Rectal smooth muscle tissue (tissue), 1 donor: Measurements from ENCODE around the gene RBP3.

Experiments
- H3K27ac ChIP-seq: one replicate; pipeline ENCODE4 v1.7.0; 2013; ENCODE audit warnings: low read depth, low read length, inconsistent platforms
- H3K27me3 ChIP-seq: one replicate; pipeline ENCODE4 v1.7.0; 2013; ENCODE audit warnings: low read length; ENCODE audit not compliant: control insufficient read depth, insufficient read depth
- H3K36me3 ChIP-seq: one replicate; pipeline ENCODE4 v1.7.0; 2013; ENCODE audit warnings: low read length; ENCODE audit not compliant: control insufficient read depth, insufficient read depth
- H3K4me1 ChIP-seq: one replicate; pipeline ENCODE4 v1.7.0; 2013; ENCODE audit warnings: low read length; ENCODE audit not compliant: control insufficient read depth, insufficient read depth
- H3K4me3 ChIP-seq: one replicate; pipeline ENCODE4 v1.7.0; 2013; ENCODE audit warnings: low read length
- H3K9ac ChIP-seq: one replicate; pipeline ENCODE4 v1.7.0; 2013; ENCODE audit warnings: low read length

The RBP3 gene

DNA sequence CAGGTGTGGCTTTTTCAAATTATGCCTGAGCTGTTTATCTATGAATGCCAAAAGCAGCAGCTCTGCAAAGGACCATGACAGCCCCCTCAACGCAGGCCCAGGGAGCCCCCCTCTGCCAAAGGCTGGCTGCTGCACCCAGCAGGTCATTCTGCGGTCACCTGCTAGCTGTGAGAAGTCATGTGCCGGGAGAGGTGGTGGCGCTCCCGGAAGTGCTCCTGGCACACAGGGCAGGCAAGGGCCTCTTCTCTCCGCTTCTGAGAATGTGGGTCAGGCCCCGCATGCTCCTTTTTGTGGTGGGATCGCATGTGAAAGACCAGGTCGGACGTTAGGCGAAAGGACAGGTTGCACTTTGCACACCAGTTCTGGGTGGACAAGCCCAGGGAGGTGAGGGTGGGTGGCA lies 19.5 kb downstream of the RBP3 start:
- H3K9ac ChIP-seq: no peak overlapping the region
- H3K4me3 ChIP-seq: no peak overlapping the region
- no peaks in the 10 kb centered on the region for H3K36me3 ChIP-seq
- no peaks in the 10 kb centered on the region for H3K27me3 ChIP-seq
- no peaks in the 10 kb centered on the region for H3K4me1 ChIP-seq
- H3K27ac ChIP-seq: no peak overlapping the region

DNA sequence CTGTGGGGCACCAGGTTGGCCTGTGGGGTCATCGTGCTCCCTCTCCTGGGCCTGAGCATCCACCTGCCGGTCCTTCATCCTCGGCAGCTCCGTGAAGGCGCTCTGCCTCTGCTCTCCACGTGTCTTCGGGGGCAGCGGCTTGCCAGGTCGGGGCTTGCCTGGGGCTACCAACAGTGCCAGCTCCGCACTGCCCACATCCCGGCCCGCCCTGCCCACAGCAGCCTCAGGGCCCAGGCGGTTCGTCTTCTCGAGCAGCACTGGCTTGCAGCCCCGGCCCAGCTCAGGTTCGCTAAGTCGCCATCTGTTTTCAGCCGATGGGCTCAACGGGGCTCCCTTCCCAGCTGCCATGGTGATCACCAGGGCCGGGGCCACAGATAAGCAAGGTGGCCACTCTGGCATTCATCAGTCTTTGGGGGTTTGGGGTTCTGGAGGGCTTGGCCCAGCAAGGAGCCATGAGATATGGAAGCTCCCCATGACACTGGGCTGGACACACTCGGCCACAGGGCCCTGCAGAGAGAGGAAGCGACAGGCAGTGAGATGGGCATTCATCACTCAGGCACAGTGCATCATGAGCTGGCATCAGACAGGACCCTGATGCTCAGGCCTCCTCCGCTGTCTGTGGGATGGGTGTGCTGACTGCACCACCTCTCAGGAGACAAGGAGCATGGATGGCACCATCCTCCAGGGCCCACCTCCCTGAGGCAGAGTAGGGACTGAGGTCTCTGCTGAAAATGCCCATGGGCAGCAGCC lies 20.4 kb downstream of the RBP3 start:
- H3K4me3 ChIP-seq: no peak overlapping the region
- no peaks in the 10 kb centered on the region for H3K27me3 ChIP-seq
- H3K9ac ChIP-seq: no peak overlapping the region
- no peaks in the 10 kb centered on the region for H3K4me1 ChIP-seq
- H3K36me3 ChIP-seq: no peaks in the 10 kb centered on the region
- no peak overlapping the region for H3K27ac ChIP-seq

- Histone ChIP-seq H3K36me3 (no peaks in the 10 kb centered on the region), H3K9ac (no peak overlapping the region), H3K27me3 (no peaks in the 10 kb centered on the region), H3K4me3 (no peak overlapping the region), H3K4me1 (no peaks in the 10 kb centered on the region), H3K27ac (no peak overlapping the region)
Measured at GRCh38 chr10:47369251-47369894, 21.2 kb downstream of the RBP3 start.

DNA sequence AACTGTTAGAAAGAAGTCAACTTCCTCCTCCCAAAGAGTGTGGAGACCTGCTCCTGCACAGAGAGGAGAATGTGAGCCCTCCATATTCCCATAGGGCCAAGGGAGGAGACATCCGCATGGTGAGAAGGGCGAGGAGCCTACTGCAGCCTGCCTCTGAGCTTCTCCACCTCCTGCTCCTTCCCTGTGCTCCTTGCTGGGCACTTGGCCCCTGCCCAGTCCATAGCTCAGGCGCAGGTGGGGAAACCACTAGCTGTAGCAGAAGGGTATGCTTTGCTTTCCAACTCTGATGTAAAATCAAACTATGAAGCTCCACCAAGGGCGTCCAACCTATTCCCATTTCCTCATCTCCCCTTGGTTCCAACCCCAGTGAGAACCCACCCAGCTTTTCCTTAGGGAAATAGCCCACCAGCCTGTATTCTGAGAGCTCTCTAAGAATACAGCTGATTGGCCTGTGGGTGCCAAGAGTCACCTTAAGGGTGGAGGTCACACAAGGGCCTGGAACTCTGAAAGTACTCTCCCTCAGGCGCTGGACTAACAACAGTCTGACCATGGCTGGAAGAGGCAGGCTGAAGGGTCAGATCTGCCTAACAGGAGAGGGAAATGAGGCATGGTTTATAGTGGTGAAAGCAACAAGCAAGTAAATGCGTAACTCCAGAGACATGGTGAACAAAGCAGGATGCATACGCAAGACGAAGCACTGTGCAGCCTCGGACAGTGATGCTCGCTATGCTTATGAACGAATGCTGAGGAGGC lies 22.0 kb downstream of the RBP3 start:
- Histone ChIP-seq H3K27me3 (no peaks in the 10 kb centered on the region), H3K36me3 (no peaks in the 10 kb centered on the region), H3K4me3 (no peak overlapping the region), H3K4me1 (peaks cover 4% of the 10 kb centered on the region), H3K9ac (no peak overlapping the region), H3K27ac (no peak overlapping the region)

DNA sequence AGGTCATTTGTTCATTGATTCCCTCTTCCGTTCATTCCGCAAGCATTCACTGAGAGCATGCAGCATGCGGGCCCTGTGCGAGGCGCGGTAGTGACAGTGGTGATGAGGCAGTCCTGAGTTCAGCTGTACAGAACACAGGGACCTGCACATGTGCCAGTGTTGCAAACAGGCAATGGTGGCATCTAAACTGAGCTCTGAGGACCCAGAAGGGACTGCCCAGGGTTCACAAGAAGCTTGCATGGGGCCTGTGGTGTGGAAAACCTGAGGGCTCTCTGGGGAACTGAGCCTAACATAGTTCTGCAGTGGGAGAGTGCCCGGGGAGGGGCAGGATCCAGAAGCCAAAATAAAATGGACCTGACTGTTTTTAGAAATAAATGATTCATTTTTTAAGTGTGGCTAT lies 22.7 kb downstream of the RBP3 start:
- H3K9ac ChIP-seq: no peak overlapping the region
- H3K4me1 ChIP-seq: peaks cover 4% of the 10 kb centered on the region
- no peak overlapping the region for H3K27ac ChIP-seq
- no peaks in the 10 kb centered on the region for H3K36me3 ChIP-seq
- no peaks in the 10 kb centered on the region for H3K27me3 ChIP-seq
- H3K4me3 ChIP-seq: no peak overlapping the region

DNA sequence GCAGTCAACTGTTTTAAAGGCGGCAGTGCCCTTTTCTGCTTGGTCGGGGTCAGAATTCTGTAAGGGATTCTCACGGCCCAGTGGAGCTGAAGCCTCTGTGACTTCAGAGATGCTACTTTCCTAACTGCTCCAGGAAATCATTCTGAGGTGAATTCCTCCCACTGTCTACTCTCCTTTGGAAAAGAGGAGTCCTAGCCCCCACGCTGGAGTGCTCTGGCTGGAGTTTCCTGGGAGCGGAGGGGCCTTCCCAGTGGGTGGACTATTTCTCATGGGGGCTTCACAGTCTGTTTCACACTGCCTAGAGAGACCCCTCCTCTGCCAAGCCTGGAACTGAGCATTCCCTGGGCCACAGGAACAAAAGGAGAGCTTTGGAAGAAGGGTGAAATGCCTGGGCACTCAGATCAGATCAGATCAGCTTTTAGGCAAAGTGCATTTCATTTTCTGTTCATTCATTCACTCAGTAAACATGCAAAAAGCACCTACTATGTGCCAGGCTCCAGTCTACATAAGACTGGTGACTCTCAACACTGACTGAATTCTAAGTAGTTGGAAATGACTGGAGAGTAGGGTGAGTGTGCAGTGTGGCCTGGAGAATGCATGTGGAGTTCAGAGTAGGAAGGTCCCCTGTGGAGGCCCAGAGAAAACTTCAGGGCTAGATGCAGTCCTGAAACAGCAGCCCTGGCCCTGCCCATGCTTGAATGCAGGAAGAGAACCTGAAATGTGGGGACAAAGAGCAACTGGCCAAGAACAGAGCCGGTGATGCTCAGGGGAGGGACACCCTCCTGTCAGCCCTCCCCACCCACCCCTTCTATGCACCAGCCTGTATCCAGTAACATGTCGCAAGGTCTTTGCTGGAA lies 23.7 kb downstream of the RBP3 start:
- Histone ChIP-seq H3K27me3 (no peaks in the 10 kb centered on the region), H3K36me3 (no peaks in the 10 kb centered on the region), H3K27ac (no peak overlapping the region)

DNA sequence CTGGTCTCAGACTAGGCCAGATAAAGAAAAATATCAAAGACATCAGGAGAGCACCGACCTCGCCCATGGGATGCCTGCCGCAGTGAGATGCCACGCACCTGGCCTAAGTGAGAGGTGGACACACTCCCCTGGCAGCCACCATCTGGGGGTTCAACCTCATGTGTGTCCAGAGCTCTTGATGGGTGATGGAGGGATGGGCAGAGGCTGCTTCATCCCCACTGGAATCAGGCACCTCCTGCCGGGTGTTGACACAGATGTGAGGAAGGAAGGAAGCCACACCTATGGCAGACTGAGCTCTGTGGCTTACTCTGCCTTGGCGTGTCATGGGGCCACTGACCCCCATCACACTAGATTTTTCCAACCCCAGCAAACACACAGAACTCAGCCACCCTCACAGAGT lies 24.6 kb downstream of the RBP3 start:
- H3K27ac ChIP-seq: no peak overlapping the region

More for the DNA sequence above, 23.7 kb downstream of the RBP3 start:
- Histone ChIP-seq H3K9ac (no peak overlapping the region), H3K4me3 (no peak overlapping the region), H3K4me1 (peaks cover 4% of the 10 kb centered on the region)

DNA sequence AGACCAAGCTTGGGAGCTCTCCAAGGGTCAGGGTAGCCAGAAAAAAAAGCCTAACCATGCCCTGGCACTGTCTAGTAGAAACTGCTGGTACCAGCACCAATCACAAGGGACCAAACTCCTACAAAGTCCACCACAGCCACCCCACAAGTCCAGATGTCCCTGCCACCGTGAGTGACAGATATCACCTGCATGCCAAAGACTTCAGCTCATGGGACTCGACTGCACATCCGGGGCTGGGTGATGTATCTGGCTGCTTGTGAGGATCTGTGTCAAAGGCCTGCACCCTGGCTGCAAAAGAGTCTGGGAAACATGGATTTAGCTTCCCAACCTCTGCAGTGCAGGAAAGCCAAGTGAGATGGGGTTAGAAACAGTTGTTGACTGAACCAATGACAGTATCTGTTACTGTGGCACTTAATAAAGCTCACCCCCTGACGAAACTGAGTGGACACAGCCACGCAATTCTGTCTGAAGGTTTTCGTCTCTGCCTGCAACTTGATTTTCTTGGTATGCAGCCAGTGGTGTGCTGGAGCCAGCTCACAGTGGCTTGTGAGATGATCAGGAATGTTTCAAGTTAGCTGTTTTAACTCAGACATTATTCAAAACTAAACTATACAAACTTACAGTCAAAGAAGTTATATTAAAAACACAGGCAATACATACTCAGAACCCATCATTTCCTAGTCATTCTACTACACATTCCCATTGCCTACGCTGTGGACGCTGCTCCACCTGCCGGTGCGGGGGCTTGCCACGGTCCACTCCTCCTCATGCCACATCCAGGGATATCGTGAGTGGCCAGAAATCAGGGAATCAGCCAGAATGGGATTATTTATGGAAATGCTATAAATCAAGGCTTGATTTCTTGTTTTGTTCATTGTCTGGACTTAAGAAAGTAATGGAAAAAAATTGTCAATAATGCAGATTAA lies 26.7 kb downstream of the RBP3 start:
- Histone ChIP-seq H3K27ac (no peak overlapping the region), H3K36me3 (no peaks in the 10 kb centered on the region), H3K27me3 (no peaks in the 10 kb centered on the region), H3K9ac (no peak overlapping the region), H3K4me3 (no peak overlapping the region), H3K4me1 (peaks cover 4% of the 10 kb centered on the region)

More for the DNA sequence above, 24.6 kb downstream of the RBP3 start:
- Histone ChIP-seq H3K4me1 (peaks cover 4% of the 10 kb centered on the region), H3K9ac (no peak overlapping the region), H3K36me3 (no peaks in the 10 kb centered on the region), H3K27me3 (no peaks in the 10 kb centered on the region), H3K4me3 (no peak overlapping the region)

DNA sequence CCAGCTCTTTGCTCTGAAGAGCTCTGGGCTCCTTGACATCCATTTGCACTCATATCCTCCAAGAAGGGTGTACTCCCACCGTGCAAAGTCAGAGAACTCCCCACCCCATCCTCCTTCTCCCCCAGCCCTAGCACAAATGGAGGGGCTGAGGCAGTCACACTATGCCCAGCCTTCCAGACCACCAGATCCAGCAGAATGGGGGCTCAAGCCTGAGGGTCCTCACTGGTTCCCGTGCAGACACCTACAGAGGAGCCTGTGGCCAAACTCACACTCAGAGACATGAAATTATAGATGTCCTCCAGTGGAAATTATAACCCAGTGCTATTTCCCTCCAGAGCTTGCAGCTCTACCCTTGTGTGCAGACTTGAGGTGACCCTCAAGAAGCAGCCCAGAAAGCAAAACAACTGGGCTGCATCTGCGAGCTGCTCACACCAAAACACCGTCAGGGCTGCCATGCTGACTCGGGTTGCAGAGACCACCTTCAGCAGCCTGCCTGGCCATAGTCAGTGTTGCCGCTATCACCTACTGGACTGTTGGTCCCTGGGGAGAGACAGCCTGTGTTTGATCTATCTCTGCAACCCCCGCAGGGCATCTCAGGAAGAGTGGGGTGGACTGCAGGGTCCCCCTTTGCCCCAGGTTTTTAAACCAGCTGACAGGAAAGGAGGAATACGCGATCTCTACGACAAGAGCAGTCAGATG lies 28.5 kb downstream of the RBP3 start:
- no peak overlapping the region for H3K4me3 ChIP-seq
- H3K27me3 ChIP-seq: no peaks in the 10 kb centered on the region
- no peak overlapping the region for H3K9ac ChIP-seq
- H3K36me3 ChIP-seq: no peaks in the 10 kb centered on the region
- H3K27ac ChIP-seq: no peak overlapping the region
- H3K4me1 ChIP-seq: peaks cover 4% of the 10 kb centered on the region

DNA sequence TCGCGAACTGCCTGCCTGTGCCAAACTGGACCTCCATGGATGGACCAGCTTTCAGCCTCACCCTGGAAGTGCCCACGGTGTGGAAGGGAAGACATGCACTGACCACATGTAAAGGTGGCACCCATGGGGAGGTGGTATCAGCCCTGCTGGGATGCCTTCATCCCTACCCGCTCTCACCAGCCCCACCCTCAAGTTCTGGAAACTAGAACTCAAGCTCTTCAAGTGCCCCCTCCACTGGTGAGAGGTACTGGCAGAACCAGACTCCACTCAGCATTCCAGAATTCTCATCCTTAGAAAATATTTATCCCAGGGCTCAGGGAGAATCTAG lies 30.0 kb downstream of the RBP3 start:
- Histone ChIP-seq H3K36me3 (no peaks in the 10 kb centered on the region), H3K4me3 (no peak overlapping the region), H3K27me3 (no peaks in the 10 kb centered on the region), H3K9ac (no peak overlapping the region), H3K27ac (no peak overlapping the region), H3K4me1 (peaks cover 4% of the 10 kb centered on the region)
